PC-9 (cell line): ENCODE measurements around the gene CAPZB. TPM values are rescaled to one million over a fixed set of nuclear protein-coding genes. Genes with fewer than 3 reads are reported as not detected.

ENCODE experiments used
- BruUV-seq: library from RNA; stranded (reverse); fragments of 400-500 nt; replicated peaks from 2 replicates; lab custom pipeline; 2021; lab: Mats Ljungman, UMichigan
- CTCF ChIA-PET: fragments of 300-600 bp; sonication (Branson Sonifier 250); formaldehyde crosslinking; loops from one replicate; lab custom pipeline; 2022; ENCODE audit warnings: antibody characterized with exemption; lab: Charles Lee
- POLR2A ChIA-PET: fragments of 300-600 bp; sonication (Branson Sonifier 250); formaldehyde crosslinking; loops from one replicate; lab custom pipeline; 2022; ENCODE audit warnings: antibody characterized with exemption; ENCODE audit not compliant: unreplicated experiment; lab: Charles Lee
- DNase-seq, 2 experiments: peaks; one replicate each; pipeline versions ENCODE4 v3.0.0 to v3.0.0-alpha.2; 2015 to 2022; ENCODE audit warnings: mixed read lengths in 1 of 2
- H2AFZ ChIP-seq: fragments of 200-600 bp; sonication (generic); 2 replicates; pipeline ENCODE4 v1.8.1; 2017; ENCODE audit warnings: antibody characterized with exemption
- H3F3A ChIP-seq: fragments of 200-600 bp; sonication (generic); 2 replicates; pipeline ENCODE4 v1.8.1; 2017; ENCODE audit warnings: antibody characterized with exemption, mild to moderate bottlenecking, low read depth; ENCODE audit not compliant: insufficient read depth
- H3K27ac ChIP-seq: fragments of 200-600 bp; sonication (generic); 2 replicates; pipeline ENCODE4 v1.6.1; 2016; ENCODE audit warnings: mixed run types
- H3K27me3 ChIP-seq: fragments of 200-600 bp; sonication (generic); 2 replicates; pipeline ENCODE4 v1.6.1; 2016; ENCODE audit warnings: low read depth, mixed run types; ENCODE audit not compliant: insufficient read depth
- H3K36me3 ChIP-seq: fragments of 200-600 bp; sonication (generic); 2 replicates; pipeline ENCODE4 v1.6.1; 2016; ENCODE audit warnings: low read depth, mixed run types
- H3K4me1 ChIP-seq: fragments of 200-600 bp; sonication (generic); replicated peaks from 2 replicates; pipeline ENCODE4 v1.6.1; 2016; ENCODE audit warnings: mixed run types; ENCODE audit not compliant: insufficient read depth
- H3K4me2 ChIP-seq: fragments of 200-600 bp; sonication (generic); 2 replicates; pipeline ENCODE4 v1.6.1; 2017; ENCODE audit warnings: mixed run types
- H3K4me3 ChIP-seq: fragments of 200-600 bp; sonication (generic); 2 replicates; pipeline ENCODE4 v1.6.1; 2016; ENCODE audit warnings: mixed run types
- H3K79me2 ChIP-seq: fragments of 200-600 bp; sonication (generic); 2 replicates; pipeline ENCODE4 v1.6.1; 2017; ENCODE audit warnings: low read depth, mixed run types
- H3K9me2 ChIP-seq: fragments of 200-600 bp; sonication (generic); 2 replicates; pipeline ENCODE4 v1.8.1; 2017; ENCODE audit warnings: mild to moderate bottlenecking; ENCODE audit not compliant: insufficient read depth
- H3K9me3 ChIP-seq: fragments of 200-600 bp; sonication (generic); 2 replicates; pipeline ENCODE4 v1.8.1; 2016; ENCODE audit warnings: low read depth; ENCODE audit not compliant: insufficient read depth
- H4K20me1 ChIP-seq: fragments of 200-600 bp; sonication (generic); 2 replicates; pipeline ENCODE4 v1.8.1; 2017; ENCODE audit not compliant: insufficient read depth
- CTCF ChIP-seq: fragments of 200-600 bp; sonication (generic); conservative IDR thresholded peaks from 2 replicates; pipeline ENCODE4 v1.6.1; 2017; ENCODE audit warnings: mixed run types, antibody characterized with exemption, mild to moderate bottlenecking, moderate library complexity
- EZH2 ChIP-seq: fragments of 200-600 bp; sonication (generic); IDR thresholded peaks from 2 replicates; pipeline ENCODE4 v1.8.0; 2017; ENCODE audit warnings: antibody characterized with exemption, low read depth
- intact Hi-C: fragments of 100-400 bp; cut with micrococcal nuclease; formaldehyde crosslinking; loops from one replicate; pipeline ENCODE4 v1.10.0; 2022; ENCODE audit not compliant: unreplicated experiment
- total RNA-seq: library from RNA; stranded (reverse); gene quantifications from 2 replicates; pipeline ENCODE4 v1.2.3, GENCODE V29; 2021

Gene CAPZB
- total RNA-seq, 1 experiment from 2014 or later: 222 TPM

- DNase-seq: no peak
- intact Hi-C loops: no loop called here
- TF ChIP-seq CTCF (no peak), EZH2 (no peak)
- H4K20me1 ChIP-seq: no peaks in the 10 kb centered on the region
- no peak overlapping the region for H3K4me3 ChIP-seq
- BruUV-seq: no TSS peak
- peaks cover 11% of the 10 kb centered on the region for H3K4me1 ChIP-seq
- ChIA-PET CTCF (no interaction called here), POLR2A (no interaction called here)
- no peak overlapping the region for H3K4me2 ChIP-seq
- H3K9me2 ChIP-seq: no peaks in the 10 kb centered on the region
- no peaks in the 10 kb centered on the region for H3K79me2 ChIP-seq
- H2AFZ ChIP-seq: no peak overlapping the region
- no peaks in the 10 kb centered on the region for H3K36me3 ChIP-seq
- H3F3A ChIP-seq: no peaks in the 10 kb centered on the region
- no peaks in the 10 kb centered on the region for H3K27me3 ChIP-seq
- H3K9me3 ChIP-seq: no peaks in the 10 kb centered on the region
- H3K27ac ChIP-seq: no peak overlapping the region
Observed at GRCh38 chr1:19317126-19317910, 168.0 kb downstream of the CAPZB start.

DNA sequence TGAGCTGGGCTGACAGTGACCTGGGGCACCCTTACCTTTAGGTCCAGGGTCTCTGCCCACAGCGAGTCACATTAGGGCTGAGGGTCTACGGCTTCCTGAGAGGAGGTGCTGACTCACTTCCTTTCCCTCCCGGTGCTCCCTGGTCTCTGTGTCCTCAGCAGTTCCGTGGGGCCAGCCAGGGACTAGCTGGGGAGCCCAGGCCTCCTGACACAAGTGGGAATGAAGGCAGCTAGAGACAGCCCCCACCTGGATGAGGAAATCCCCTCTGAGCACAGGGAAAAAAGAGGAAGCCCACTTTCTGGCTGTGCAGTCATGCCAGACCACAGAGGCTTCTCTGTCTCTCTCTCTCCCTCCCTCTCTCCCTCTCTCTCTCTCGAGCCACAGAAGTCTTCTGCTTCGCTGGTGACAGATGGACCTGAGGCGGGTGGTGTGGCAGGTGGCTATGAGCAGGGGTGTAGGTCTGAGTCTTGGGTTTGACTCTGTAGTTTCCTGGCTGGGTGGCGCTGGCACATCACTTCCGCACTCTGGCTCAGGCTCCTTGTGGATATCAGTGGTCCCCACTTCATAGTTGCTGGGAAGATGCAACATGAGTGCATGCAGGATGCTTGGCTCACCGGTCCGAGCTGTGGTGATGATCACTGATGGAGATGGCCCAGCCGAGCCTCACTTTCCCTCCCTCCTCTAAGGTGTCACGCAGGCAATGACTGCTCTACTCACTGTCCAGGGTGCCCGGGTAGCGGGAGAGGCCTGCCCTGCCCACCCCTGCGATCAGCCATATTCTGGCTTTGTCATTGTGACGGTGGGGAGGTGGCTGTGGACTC, 169.8 kb downstream of the CAPZB start:
- TF ChIP-seq EZH2: no peak
- no peak for TF ChIP-seq CTCF
- no peak overlapping the region for H2AFZ ChIP-seq
- no peak for DNase-seq
- H3K79me2 ChIP-seq: peaks cover 8% of the 10 kb centered on the region; the same call in 1 of the 2 replicates
- H3K36me3 ChIP-seq: no peaks in the 10 kb centered on the region
- no TSS peak for BruUV-seq
- peaks cover 11% of the 10 kb centered on the region for H3K4me1 ChIP-seq
- CTCF ChIA-PET: interaction anchor here (0.6 kb wide), 1 partner anchor 1115 kb away, joined by 3 read pairs; no protein-coding TSS in a partner anchor
- H4K20me1 ChIP-seq: peaks cover 5% of the 10 kb centered on the region; the same call in 1 of the 2 replicates
- H3F3A ChIP-seq: no peaks in the 10 kb centered on the region
- H3K4me2 ChIP-seq: no peak overlapping the region
- intact Hi-C loops: no loop called here
- no peak overlapping the region for H3K27ac ChIP-seq
- no peaks in the 10 kb centered on the region for H3K9me3 ChIP-seq
- no peaks in the 10 kb centered on the region for H3K27me3 ChIP-seq
- no peaks in the 10 kb centered on the region for H3K9me2 ChIP-seq
- H3K4me3 ChIP-seq: no peak overlapping the region
- POLR2A ChIA-PET: no interaction called here

DNA sequence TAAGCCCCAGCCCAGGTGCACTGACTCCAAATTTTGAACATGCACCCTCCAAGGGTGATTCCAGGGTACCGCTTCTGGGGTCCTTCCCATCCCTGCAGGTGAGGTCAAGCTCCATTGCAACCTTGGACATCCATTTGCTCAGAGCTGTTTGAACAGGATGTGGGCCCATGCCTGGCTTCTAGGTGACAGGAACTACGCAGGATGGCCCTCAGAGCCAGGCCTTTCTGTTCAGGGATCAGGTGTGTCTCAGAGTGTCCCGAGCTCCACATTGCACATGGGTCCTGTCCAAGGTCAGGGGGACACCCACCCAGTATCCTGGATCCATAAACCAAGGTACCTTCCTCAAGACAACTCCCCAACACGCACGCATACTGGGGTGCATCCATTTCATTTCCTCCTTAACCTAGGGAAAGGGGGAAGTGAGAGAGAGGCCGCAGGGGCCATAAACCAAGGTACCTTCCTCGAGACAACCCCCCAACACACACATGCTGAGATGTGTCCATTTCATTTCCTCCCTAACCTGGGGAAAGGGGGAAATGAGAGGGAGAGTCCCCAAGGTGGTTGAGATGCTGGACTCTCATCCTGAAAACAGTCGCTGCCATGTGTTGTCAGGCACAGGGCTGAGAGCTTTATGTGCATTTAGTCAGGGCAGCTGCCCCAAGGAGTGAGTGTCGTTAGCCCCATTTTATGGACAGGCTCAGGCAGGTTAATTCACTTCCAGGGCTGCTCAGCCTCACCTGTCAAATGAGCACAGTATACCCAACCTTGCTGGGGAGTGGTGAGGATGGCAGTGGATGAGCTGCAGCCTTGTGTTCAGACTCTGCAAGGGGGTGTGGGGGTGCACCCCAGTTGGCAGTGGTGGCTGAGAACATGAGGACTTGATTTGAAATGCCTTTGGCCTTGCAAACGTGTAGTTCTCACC, 171.1 kb downstream of the CAPZB start:
- Histone ChIP-seq H3K9me2 (no peaks in the 10 kb centered on the region), H3K27ac (no peak overlapping the region), H3K9me3 (no peaks in the 10 kb centered on the region), H4K20me1 (peaks cover 6% of the 10 kb centered on the region; the same call in 1 of the 2 replicates), H3K4me1 (peaks cover 11% of the 10 kb centered on the region), H3K27me3 (no peaks in the 10 kb centered on the region), H3K4me3 (no peak overlapping the region), H2AFZ (no peak overlapping the region), H3K4me2 (no peak overlapping the region), H3K36me3 (no peaks in the 10 kb centered on the region), H3F3A (no peaks in the 10 kb centered on the region), H3K79me2 (peaks cover 12% of the 10 kb centered on the region)
- no peak for TF ChIP-seq CTCF
- TF ChIP-seq EZH2: no peak
- POLR2A ChIA-PET: no interaction called here
- CTCF ChIA-PET: interaction anchor here (0.6 kb wide), 1 partner anchor 1116 kb away, joined by 3 read pairs; no protein-coding TSS in a partner anchor
- BruUV-seq: no TSS peak
- DNase-seq: no peak
- intact Hi-C loops: loop anchor here (5.0 kb wide), 1 partner anchor 62 kb away; the partner anchor contains the start of genes EMC1 and MRTO4
